IMR-90 (cell line): Measurements from ENCODE around the gene TRPM6.

Experiments used
- CTCF ChIP-seq: conservative IDR thresholded peaks from 2 replicates; pipeline ENCODE4 v1.5.1; 2012; ENCODE audit warnings: mild to moderate bottlenecking, low read depth, low read length, improper control_type of control experiment
- POLR2A ChIP-seq: IDR thresholded peaks from 2 replicates; pipeline ENCODE4 v1.6.1; 2012; ENCODE audit warnings: mild to moderate bottlenecking, low read depth, low read length
- RAD21 ChIP-seq: IDR thresholded peaks from 2 replicates; pipeline ENCODE4 v1.6.1; 2012; ENCODE audit warnings: low read length, improper control_type of control experiment

- TF ChIP-seq RAD21 (no peak), CTCF (no peak), POLR2A (no peak)
These were observed 138.8 kb downstream of the TRPM6 start for GRCh38 chr9:74748966-74749365.
